Stomach (tissue), 4 donors: ENCODE data around the gene RAB31.

ENCODE experiments used
- CTCF ChIP-seq, 7 experiments: fragments of 450-650 bp in 4 of 7; fragments of 200-600 bp in 3 of 7; sonication (generic) in 3 of 7; IDR thresholded peaks; one replicate each; pipeline ENCODE4 v1.5.1; 2016 to 2019; ENCODE audit warnings: antibody characterized with exemption in 7 of 7, control low read depth in 2 of 7, mild to moderate bottlenecking in 1 of 7
- EP300 ChIP-seq: sonication (generic); formaldehyde crosslinking; IDR thresholded peaks from one replicate; pipeline ENCODE4 v1.6.1; 2017; ENCODE audit warnings: antibody characterized with exemption
- POLR2A ChIP-seq, 4 donors: fragments of 450-650 bp; IDR thresholded peaks; one replicate each; pipeline ENCODE4 v1.6.1; 2016; ENCODE audit warnings: antibody characterized with exemption in 4 of 4, control low read depth in 2 of 4, mild to moderate bottlenecking in 1 of 4, moderate library complexity in 1 of 4
- POLR2AphosphoS5 ChIP-seq, 3 donors: sonication (generic); formaldehyde crosslinking; IDR thresholded peaks; one replicate each; pipeline ENCODE4 v1.6.1; 2016; ENCODE audit warnings: antibody characterized with exemption in 3 of 3

GRCh38 chr18:9846162-9846925 lies 138.2 kb downstream of the RAB31 start:
- TF ChIP-seq CTCF (IDR thresholded peaks at IDR 0.05) (no peak), POLR2AphosphoS5 (IDR thresholded peaks at IDR 0.05) (no peak), POLR2A (IDR thresholded peaks at IDR 0.05) (no peak), EP300 (no peak)
